Transverse colon (tissue), 3 donors: ENCODE measurements around the gene NAALADL2.
"Not testable (repeated sequence)": the region's sequence is repeated elsewhere in the genome, so short reads cannot be mapped to it uniquely, and the experiment has no call there.

Experiments
- EP300 ChIP-seq: sonication (generic); formaldehyde crosslinking; IDR thresholded peaks from one replicate; pipeline ENCODE4 v1.6.1; 2017; ENCODE audit warnings: antibody characterized with exemption, low read depth
- POLR2A ChIP-seq: fragments of 450-650 bp; IDR thresholded peaks from one replicate; pipeline ENCODE4 v1.6.1; 2016; ENCODE audit warnings: antibody characterized with exemption, mild to moderate bottlenecking, moderate library complexity
- TF ChIP-seq, protein P1 (sequence below), 5 experiments: fragments of 200-600 bp in 3 of 5; fragments of 450-650 bp in 2 of 5; sonication (generic) in 3 of 5; IDR thresholded peaks; 1 replicate in 2 of 5; 2 replicates in 3 of 5; pipeline ENCODE4 v1.5.1; 2016 to 2017; ENCODE audit warnings: antibody characterized with exemption in 5 of 5, inconsistent platforms in 3 of 5, mild to moderate bottlenecking in 2 of 5, moderate library complexity in 1 of 5

DNA sequence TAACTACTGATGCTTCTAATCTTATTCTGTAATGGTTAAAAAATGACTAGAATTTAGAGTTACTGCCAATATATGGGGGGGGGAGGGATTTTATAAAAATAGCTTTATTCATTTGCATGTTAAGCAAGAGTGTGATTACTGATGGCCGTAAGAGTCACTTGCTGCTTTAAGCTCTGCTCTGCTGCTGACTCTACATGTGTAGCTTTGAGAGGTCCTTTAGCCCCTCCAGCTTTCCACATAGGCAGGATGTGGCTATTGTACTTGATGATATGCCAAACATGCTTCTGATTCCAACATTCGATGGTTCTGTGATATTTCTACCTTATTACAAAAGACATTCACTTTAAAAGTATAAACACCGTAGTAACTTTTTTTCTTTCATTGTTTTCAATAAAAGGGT, 511.3 kb downstream of the NAALADL2 start:
- TF ChIP-seq, protein P1, sequence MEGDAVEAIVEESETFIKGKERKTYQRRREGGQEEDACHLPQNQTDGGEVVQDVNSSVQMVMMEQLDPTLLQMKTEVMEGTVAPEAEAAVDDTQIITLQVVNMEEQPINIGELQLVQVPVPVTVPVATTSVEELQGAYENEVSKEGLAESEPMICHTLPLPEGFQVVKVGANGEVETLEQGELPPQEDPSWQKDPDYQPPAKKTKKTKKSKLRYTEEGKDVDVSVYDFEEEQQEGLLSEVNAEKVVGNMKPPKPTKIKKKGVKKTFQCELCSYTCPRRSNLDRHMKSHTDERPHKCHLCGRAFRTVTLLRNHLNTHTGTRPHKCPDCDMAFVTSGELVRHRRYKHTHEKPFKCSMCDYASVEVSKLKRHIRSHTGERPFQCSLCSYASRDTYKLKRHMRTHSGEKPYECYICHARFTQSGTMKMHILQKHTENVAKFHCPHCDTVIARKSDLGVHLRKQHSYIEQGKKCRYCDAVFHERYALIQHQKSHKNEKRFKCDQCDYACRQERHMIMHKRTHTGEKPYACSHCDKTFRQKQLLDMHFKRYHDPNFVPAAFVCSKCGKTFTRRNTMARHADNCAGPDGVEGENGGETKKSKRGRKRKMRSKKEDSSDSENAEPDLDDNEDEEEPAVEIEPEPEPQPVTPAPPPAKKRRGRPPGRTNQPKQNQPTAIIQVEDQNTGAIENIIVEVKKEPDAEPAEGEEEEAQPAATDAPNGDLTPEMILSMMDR (IDR thresholded peaks at IDR 0.05): not testable (repeated sequence)
- TF ChIP-seq POLR2A, EP300: not testable (repeated sequence)
